ENCODE results near the gene NDOR1. TPM values are rescaled to one million over a fixed set of nuclear protein-coding genes. Genes with fewer than 3 reads are reported as not detected.

Gene NDOR1
- total and polyA plus RNA-seq, 2 of the 8 experiments (the other 6 are each of a cell fraction or from before 2014, with no cell fraction given): 25.7 to 32.3 TPM

DNA sequence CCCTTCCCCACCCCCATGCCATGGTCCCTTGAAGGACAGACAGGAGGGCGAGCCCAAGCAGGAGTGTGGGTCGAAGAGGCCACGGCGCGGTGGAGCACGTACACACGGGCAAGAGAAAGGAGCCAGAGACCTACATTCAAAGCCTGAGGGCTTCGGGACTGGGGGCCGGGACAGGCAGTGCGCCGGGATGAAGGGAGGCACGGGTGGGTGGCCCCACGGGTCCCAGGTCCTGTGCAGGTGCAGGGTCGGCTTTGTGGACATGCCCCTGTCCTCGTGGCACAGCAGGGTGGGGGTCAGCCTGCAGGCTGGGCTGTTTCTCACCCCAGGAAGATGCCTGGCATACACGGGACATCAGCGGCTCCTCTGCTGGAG, 45.5 kb upstream of the NDOR1 start:
- ChIA-PET CTCF (ENCODE audit: partially characterized antibody) (interaction anchor here (0.8 kb wide), 1 partner anchor 15 kb away, joined by 5 read pairs; no protein-coding TSS in a partner anchor), POLR2A (ENCODE audit: partially characterized antibody) (no interaction called here)
- no peak overlapping the region for H2BK12ac ChIP-seq (ENCODE audit: low read depth, low read length)
- TF ChIP-seq SRF (IDR thresholded peaks at IDR 0.05; ENCODE audit: low read depth, low read length): no peak
- no peak for TF ChIP-seq EGR1 (IDR thresholded peaks at IDR 0.05; ENCODE audit: borderline replicate concordance, low read depth, low read length)
- no peak for TF ChIP-seq BCL11A (IDR thresholded peaks at IDR 0.05; ENCODE audit: low read depth in 2 of 2, low read length in 2 of 2)
- no peak for TF ChIP-seq FOSL1 (IDR thresholded peaks at IDR 0.05; ENCODE audit: insufficient read depth, low read depth, low read length)
- TF ChIP-seq NANOG (IDR thresholded peaks at IDR 0.05; ENCODE audit: insufficient read depth, low read depth, low read length, poor library complexity, severe bottlenecking): no peak
- TF ChIP-seq SP1 (IDR thresholded peaks at IDR 0.05; ENCODE audit: low read depth, low read length): no peak
- TF ChIP-seq GABPA (IDR thresholded peaks at IDR 0.05; ENCODE audit: borderline replicate concordance, insufficient read depth, low read length): no peak
- no peak for TF ChIP-seq ASH2L (IDR thresholded peaks at IDR 0.05; ENCODE audit: low read length)
- TF ChIP-seq ZNF274 (IDR thresholded peaks at IDR 0.05; ENCODE audit: borderline replicate concordance, extremely low read depth, low read length): no peak
- no peak for TF ChIP-seq SAP30 (IDR thresholded peaks at IDR 0.05; ENCODE audit: insufficient read depth, insufficient replicate concordance, low read length)
- TF ChIP-seq SP4 (IDR thresholded peaks at IDR 0.05; ENCODE audit: low read length): no peak
- TF ChIP-seq RFX5 (IDR thresholded peaks at IDR 0.05; ENCODE audit: borderline replicate concordance, low read depth, low read length): no peak
- no peak for TF ChIP-seq SIN3A (conservative IDR thresholded peaks at IDR 0.05 in 1 of 2, IDR thresholded peaks at IDR 0.05 in 1 of 2; ENCODE audit: low read depth in 1 of 2, low read length in 2 of 2)
- TF ChIP-seq CEBPB (IDR thresholded peaks at IDR 0.05; ENCODE audit: low read depth, low read length): no peak

More for the DNA sequence above, 45.5 kb upstream of the NDOR1 start:
- Histone ChIP-seq H3K23ac (ENCODE audit: insufficient read length) (no peak overlapping the region), H4K5ac (ENCODE audit: insufficient read length, low read depth, low read length) (no peak overlapping the region), H2BK20ac (ENCODE audit: low read length) (no peak overlapping the region), H4K20me1 (replicated peaks in 1 of 2; ENCODE audit: control insufficient read depth in 1 of 2, insufficient read depth in 2 of 2, low read length in 2 of 2) (peaks cover 0 to 23% of the 10 kb centered on the region in 2 experiments), H3K4ac (replicated peaks; ENCODE audit: insufficient read length, low read depth, low read length) (no peak overlapping the region), H3K9ac (replicated peaks in 1 of 4; ENCODE audit: extremely low read depth in 1 of 4, low read depth in 3 of 4, low read length in 3 of 4) (no peak overlapping the region), H2BK15ac (ENCODE audit: low read length) (no peak overlapping the region), H3K4me2 (ENCODE audit: insufficient read depth in 1 of 2, low read depth in 2 of 2, low read length in 2 of 2) (no peak overlapping the region; a peak in 1 of 4 replicates), H4K8ac (ENCODE audit: extremely low read depth, insufficient read depth, low read length) (no peak overlapping the region), H3K27ac (ENCODE audit: low read depth, low read length) (no peak overlapping the region), H3K27me3 (replicated peaks in 1 of 4; ENCODE audit: control insufficient read depth in 3 of 4, extremely low read depth in 1 of 4, insufficient read depth in 3 of 4, low read length in 3 of 4) (peaks cover 56 to 96% (median 91%) of the 10 kb centered on the region in 4 experiments), H3K4me1 (replicated peaks in 1 of 4; ENCODE audit: control insufficient read depth in 3 of 4, insufficient read depth in 4 of 4, low read length in 3 of 4) (peaks cover 0 to 13% (median 12%) of the 10 kb centered on the region in 4 experiments; a peak in 6 of 7 replicates), H3K79me1 (ENCODE audit: low read depth, low read length) (no peaks in the 10 kb centered on the region; the same call in 1 of the 2 replicates), H2AFZ (ENCODE audit: low read length) (no peak overlapping the region), H3K23me2 (ENCODE audit: low read depth, low read length) (peaks cover 10% of the 10 kb centered on the region; the same call in 1 of the 2 replicates), H3K36me3 (ENCODE audit: control insufficient read depth in 2 of 4, insufficient read depth in 4 of 4, low read length in 3 of 4) (no peaks in the 10 kb centered on the region), H3K56ac (replicated peaks; ENCODE audit: insufficient read length, low read depth, low read length) (no peak overlapping the region), H3K4me3 (ENCODE audit: extremely low read depth in 1 of 4, insufficient read depth in 2 of 4, low read depth in 3 of 4, low read length in 4 of 4) (no peak overlapping the region), H3K14ac (ENCODE audit: insufficient read length) (no peak overlapping the region), H4K91ac (replicated peaks; ENCODE audit: insufficient read length, low read length) (no peak overlapping the region), H3K18ac (ENCODE audit: extremely low read depth, low read length) (no peak overlapping the region), H3K9me3 (ENCODE audit: insufficient read depth in 2 of 2, low read depth in 1 of 2, low read length in 1 of 2) (no peaks in the 10 kb centered on the region), H3K79me2 (ENCODE audit: control insufficient read depth in 1 of 2, insufficient read depth in 2 of 2, low read length in 2 of 2) (no peaks in the 10 kb centered on the region), H2AK5ac (ENCODE audit: low read depth, low read length) (no peak overlapping the region), H2BK120ac (replicated peaks; ENCODE audit: low read depth, low read length) (no peak overlapping the region), H2BK5ac (ENCODE audit: low read depth, low read length) (no peak overlapping the region)
- DNase-seq (ENCODE audit: low read depth in 1 of 2, low spot score in 2 of 2) (no peak), FAIRE-seq (no peak)
- 75% methylated on average over 15 of the region's 17 CpGs; no CpG with 5 or more reads in 1 of the 2 experiments for WGBS, 2 experiments (ENCODE audit: extremely low coverage in 1 of 2, insufficient coverage in 1 of 2, insufficient read length in 1 of 2, insufficient replicate concordance in 2 of 2, low coverage in 1 of 2, low lambda C conversion rate in 2 of 2, missing lambda C conversion rate in 1 of 2)

All from H1 (cell line).